GM12801 (cell line): Measurements from ENCODE around the gene TAOK2.

Experiments used
- CTCF ChIP-seq: IDR thresholded peaks from one replicate; pipeline ENCODE4 v1.5.1; 2011; ENCODE audit warnings: control low read depth; ENCODE audit not compliant: insufficient read length; ENCODE audit errors: extremely low read depth

The TAOK2 gene

GRCh38 chr16:29987371-29988085 is 13.9 kb downstream of the TAOK2 start:
- TF ChIP-seq CTCF, result no peak

GRCh38 chr16:29988346-29989075 is 14.8 kb downstream of the TAOK2 start:
- no peak for TF ChIP-seq CTCF

- TF ChIP-seq CTCF, result no peak
These were observed 15.6 kb downstream of the TAOK2 start for GRCh38 chr16:29989111-29989858.

GRCh38 chr16:29990034-29990433 is 16.4 kb downstream of the TAOK2 start:
- no peak for TF ChIP-seq CTCF

- no peak for TF ChIP-seq CTCF
These were observed 17.4 kb downstream of the TAOK2 start for GRCh38 chr16:29990883-29991570.

- TF ChIP-seq CTCF, result no peak
These were observed 17.9 kb downstream of the TAOK2 start for GRCh38 chr16:29991571-29991904.
